22Rv1 (cell line): ENCODE measurements around the gene MSI2.
"Not testable (repeated sequence)": the region's sequence is repeated elsewhere in the genome, so short reads cannot be mapped to it uniquely, and the experiment has no call there.

Source experiments
- H3K27ac ChIP-seq: fragments of 450-650 bp; 2 replicates; pipeline ENCODE4 v1.5.1; 2017
- CTCF ChIP-seq: fragments of 450-650 bp; IDR thresholded peaks from 2 replicates; pipeline ENCODE4 v1.5.1; 2017; ENCODE audit warnings: mild to moderate bottlenecking
- ZFX ChIP-seq: fragments of 450-650 bp; IDR thresholded peaks from 2 replicates; pipeline ENCODE4 v1.6.1; 2017; ENCODE audit warnings: antibody characterized with exemption, borderline replicate concordance

Gene MSI2

GRCh38 chr17:57295526-57296023 lies 39.3 kb downstream of the MSI2 start:
- TF ChIP-seq ZFX (no peak), CTCF (no peak)
- H3K27ac ChIP-seq = no peak overlapping the region

- no peak for TF ChIP-seq ZFX
- no peak for TF ChIP-seq CTCF
- no peak overlapping the region for H3K27ac ChIP-seq
Measured at GRCh38 chr17:57296231-57296630, 39.9 kb downstream of the MSI2 start.

- H3K27ac ChIP-seq = no peak overlapping the region
- no peak for TF ChIP-seq CTCF
- TF ChIP-seq ZFX = no peak
Measured at GRCh38 chr17:57299176-57299575, 42.9 kb downstream of the MSI2 start.

- not testable (repeated sequence) for H3K27ac ChIP-seq
Measured at GRCh38 chr17:57300592-57300991, 44.3 kb downstream of the MSI2 start.

GRCh38 chr17:57302690-57303465 lies 46.6 kb downstream of the MSI2 start:
- H3K27ac ChIP-seq = no peak overlapping the region

GRCh38 chr17:57305144-57305728 lies 48.9 kb downstream of the MSI2 start:
- no peak overlapping the region for H3K27ac ChIP-seq
- TF ChIP-seq CTCF (no peak), ZFX (no peak)

More at GRCh38 chr17:57302690-57303465, 46.6 kb downstream of the MSI2 start:
- TF ChIP-seq CTCF = no peak
- no peak for TF ChIP-seq ZFX

GRCh38 chr17:57305908-57306504 lies 49.7 kb downstream of the MSI2 start:
- no peak overlapping the region for H3K27ac ChIP-seq
- no peak for TF ChIP-seq ZFX
- no peak for TF ChIP-seq CTCF
